NK-92 treated with Interleukin-12 subunit alpha and Interleukin-12 subunit beta, amount 100 ng/mL, for 24 hours (cell line): ENCODE data around the gene ALDH9A1.
"Not testable (repeated sequence)": the region's sequence is repeated elsewhere in the genome, so short reads cannot be mapped to it uniquely, and the experiment has no call there.

Experiments
- DNase-seq: peaks from one replicate; lab custom pipeline; 2025; lab: John Stamatoyannopoulos, UW

Gene ALDH9A1

DNA sequence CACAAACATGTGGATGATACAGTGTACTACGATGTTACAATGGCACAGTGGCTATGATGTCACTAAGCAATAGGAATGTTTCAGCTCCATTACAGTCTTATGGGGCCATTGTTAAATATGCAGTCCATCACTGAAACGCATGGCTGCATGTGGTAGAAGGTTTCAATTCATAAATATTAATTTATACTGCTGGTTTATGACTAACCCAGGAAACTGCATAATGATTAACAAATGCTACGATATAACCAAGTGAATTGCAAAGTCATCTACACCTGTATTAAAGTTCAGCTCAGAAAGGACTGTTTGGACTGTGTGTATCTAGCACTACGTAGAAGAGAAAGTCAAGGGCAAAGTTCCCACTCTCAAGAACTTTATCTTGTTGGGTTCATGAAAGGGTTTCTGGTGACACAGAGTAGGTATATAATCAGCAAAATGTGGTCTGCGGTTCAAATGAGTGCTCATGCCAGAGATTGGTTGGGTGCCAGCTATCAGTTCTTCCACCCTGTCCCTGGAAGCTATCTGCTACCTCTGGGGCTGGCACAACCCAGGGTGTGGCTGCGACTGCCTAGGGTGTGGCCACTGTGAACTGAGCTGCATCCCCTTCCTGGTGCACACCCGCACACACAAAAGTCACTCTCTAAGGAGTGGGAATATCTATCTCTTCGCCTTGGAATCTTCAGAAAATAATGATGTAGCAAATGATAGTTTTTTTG, 52.6 kb downstream of the ALDH9A1 start:
- no peak for DNase-seq

DNA sequence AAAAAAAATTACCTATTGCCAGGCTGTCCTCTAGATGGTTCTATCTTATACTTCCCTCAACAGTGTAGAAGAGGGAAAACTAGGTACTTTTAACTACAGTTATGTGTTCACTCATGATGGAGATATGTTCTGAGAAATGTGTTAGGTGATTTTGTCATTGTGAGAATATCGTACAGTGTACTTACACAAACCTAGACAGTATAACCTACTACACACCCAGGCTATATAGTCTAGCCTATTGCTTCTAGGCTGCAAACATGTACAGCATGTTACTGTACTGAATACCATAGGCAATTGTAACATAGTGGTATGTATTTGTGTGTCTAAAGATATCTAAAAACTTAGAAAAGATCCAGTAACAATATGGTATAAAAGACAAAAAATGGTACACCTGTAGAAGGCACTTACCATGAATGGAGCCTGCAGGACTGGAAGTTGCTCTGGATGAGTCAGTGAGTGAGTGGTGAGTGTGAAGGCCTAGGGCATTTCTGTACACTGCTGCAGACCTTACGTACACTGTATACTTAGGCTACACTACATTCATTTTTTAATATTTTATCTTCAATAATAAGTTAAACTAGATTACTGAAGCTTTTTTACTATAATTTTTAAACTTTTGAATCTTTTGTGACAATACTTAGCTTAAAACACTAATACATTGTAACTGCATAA, 54.2 kb downstream of the ALDH9A1 start:
- no peak for DNase-seq

DNA sequence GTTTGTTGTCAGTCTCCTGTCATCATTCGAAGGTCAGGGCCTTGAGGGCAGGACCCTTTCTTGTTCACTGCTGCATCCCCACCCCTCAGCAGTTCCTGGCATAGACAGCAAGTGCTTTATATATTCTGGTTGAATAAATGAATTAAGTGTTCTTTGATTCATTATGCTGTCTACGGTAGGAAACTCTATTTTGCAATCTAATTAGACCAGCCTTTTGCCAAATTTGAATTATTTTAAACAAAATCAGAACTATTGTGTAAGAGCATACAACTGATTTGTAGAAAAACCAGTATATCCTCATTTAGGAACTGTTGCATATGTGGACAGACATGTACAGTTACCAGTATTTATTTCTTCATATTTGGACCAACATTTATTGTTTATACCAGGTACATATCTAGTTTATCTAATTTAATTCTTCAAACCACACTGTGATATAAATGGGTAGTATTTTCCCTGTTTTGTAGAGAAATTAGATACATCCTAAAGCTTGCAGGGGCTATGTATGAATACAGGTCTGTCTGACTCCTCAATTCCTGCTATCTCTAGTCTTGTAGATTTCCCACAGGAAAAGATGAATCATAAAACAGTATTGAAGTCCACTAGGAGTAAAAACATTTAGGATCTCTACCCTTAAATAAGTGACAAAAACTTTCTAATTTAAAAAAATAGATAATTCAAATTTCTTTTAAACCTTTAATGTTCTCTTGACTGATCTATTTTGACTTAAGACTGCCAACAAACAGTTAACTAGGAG, 57.0 kb downstream of the ALDH9A1 start:
- DNase-seq = no peak

DNA sequence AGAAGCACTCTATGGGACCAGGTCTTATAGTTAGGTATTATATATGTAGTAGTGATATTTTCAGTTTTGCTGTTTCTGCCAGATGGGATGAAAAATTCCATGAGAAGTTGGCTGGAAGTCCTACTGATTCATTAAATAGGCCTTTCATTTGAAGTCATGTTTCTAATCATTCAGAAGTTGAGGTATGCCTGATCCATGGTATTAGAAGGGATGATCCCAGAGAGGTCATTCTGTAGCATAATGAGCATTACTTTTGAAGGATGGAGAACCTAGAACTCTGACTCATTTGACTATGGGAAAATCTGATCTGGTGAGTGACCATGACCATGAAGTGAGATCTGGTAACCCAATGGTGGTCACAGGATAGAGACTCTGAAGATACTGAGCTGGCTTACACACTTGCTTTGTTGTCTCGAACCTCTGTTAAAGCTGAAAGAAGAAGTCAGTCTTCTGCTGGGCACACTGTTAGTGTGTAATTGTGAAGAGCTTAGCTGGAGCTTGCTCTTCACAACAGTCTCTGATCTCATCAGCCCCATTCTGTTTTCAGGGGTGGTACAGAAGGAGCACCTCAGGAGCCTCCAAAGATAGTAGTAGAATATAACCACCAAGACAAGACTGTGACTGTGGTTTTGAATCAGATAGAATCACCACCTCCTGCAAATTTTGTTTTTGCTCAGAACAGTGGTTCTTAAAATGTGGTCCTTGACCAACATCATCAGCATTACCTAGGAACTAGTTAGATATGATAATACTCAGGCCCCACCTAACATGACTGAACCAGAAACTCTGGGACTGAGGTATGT, 58.3 kb downstream of the ALDH9A1 start:
- no peak for DNase-seq

DNA sequence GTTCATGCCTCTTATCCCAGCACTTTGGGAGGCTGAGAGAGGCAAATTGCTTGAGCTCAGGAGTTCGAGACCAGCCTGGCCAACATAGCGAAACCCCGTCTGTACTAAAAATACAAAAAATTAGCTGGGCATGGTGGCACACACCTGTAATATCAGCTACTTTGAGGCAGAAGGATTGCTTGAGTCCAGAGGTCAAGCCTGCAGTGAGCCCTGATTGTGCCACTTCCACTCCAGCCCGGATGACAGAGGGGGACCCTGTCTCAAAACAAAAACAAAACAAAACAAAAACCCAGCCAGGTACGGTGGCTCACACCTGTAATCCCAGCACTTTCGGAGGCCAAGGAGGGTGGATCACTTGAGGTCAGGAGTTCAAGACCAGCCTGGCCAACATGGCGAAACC, 60.2 kb downstream of the ALDH9A1 start:
- DNase-seq = not testable (repeated sequence)

DNA sequence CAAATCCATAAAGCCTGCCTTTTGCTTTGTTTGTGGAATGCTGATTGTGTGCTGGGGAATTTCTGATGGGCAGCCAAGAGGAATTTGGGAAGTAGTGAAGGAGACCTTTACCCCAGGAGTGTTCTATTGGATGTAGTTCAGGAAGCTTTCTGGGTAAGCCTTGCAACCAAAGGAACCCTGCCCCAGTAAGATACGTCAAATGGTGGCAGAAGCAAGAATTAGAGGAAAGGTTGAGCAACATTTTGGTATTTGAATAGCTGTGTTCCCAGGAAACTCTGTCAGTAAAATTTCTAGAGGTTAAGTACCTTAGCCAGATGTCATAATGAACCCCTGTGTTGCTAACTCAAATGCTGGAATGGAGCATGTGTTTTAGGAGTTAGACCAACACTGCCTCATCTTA, 60.9 kb downstream of the ALDH9A1 start:
- DNase-seq = no peak

DNA sequence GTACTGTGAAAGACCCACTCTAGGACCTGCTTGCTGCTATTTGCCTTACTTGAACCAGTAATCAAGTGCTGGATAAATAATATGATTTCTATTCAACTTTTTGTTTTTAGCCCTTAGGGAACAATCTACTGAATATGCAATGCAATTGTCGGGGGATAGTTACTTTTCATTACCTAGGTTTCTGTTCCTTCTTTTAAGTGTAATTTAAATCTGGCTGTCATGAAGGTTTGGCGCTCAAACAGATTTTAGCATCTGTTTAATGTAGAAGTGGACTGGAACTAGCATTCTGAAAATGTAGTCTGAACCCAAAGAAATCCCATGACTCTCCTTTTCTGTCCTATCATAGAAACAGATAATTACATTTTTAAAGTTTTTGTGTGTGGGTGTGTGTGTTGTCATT, 62.5 kb downstream of the ALDH9A1 start:
- no peak for DNase-seq

DNA sequence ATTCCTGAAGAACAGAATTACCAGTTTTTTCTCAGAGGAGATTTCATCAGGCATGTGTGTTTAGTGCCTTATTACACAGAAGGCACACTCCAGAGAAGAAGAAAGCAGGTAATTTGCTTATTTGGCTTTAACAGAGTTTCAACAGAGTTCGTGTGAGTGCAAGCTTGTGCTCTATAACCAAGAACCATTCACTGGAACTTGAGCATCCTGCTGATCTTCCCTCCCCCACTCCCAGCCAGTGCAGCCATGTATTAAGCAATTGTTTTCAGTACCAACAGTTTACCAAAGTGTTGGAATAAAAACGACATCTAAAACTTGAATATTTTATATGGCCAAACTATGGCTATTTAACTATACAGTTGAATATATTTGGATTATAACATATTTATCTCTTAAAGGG, 63.0 kb downstream of the ALDH9A1 start:
- no peak for DNase-seq

DNA sequence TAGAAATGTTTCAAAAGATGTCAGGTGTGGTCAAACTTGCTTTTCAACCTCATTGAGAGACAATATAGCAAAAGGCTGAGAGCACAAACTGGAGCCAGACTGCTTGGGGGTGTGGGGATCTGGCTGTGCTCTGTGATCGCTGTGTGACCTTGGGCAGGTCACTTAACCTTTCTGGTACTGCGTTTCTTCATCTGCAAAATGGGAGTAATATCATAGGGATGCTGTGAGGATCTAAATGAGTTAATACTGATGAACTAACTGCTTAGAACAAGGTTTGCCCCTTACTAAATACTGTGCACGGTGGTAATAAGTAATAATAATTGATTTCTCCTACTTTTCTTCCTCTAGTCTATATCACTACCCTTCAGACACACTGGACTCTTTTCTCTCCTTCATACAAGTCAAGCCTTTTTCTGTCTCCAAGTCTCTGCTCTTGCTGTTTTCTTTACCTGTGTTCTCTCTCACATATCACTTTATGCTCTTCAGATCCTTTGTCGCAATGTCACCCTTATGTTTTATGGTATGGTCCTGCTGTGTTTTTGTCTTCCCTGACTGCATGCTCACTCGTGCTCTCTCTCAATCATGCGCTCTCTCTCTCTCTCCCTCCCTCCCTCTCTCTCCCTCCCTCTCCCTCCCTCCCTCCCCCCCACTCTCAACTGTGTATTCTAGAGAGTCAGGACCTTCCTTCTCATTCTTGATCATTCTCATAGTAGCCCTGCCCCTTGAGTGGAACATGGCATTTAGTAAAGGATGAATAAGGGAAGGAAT, 64.0 kb downstream of the ALDH9A1 start:
- no peak for DNase-seq

DNA sequence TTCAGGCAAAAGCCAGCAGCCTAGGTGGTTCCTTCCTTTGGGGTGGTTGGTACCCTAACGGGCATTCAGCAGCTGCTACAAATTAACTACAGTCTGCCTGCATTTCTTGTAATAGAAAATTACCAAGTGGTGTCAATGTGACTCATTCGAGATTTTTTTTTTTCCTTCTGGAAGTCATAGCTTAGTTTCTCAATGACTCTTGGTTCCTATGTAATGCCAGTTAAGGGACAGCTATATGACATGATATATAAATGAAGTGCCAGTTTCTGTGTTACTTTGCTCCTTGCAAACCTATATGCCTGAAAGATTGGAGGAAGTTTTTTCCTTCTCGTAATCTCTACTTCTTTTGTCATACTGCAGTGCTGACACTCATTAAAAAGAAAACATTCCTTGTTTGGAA, 64.7 kb downstream of the ALDH9A1 start:
- no peak for DNase-seq

DNA sequence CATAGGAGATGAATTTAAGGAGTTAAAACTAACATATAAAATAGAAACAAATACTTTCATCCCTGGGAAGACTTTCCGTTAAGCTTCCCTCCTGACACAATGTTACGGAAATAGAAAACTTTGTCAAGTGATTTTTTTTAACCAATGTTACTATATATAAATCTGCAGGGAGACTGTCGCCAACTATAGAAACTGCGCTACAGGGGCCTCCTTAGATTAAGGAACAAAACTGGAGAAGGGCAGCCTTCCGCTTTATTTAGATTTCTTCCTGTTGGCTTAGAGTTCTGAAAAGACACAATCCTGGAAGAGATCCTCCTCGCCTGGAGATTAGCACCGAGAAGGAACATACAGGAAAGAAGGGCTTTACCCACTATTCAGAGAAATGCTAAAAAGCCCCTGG, 65.9 kb downstream of the ALDH9A1 start:
- no peak for DNase-seq

DNA sequence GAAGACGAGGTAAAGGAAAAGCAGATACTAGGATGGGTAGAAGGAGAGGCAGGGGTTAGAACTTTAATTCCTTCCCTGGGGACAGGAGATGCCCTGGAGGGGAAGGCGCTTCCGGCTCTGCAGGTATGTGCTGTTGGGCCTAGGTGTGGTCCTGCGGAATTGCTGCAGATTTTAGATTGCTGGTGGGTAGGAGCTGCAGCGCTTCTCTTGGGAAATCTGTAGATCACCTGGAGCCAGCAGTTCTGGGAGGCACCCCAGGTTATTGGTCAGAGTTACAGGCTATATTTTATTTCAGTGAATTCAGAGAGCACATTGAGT, 66.3 kb downstream of the ALDH9A1 start:
- DNase-seq = no peak

DNA sequence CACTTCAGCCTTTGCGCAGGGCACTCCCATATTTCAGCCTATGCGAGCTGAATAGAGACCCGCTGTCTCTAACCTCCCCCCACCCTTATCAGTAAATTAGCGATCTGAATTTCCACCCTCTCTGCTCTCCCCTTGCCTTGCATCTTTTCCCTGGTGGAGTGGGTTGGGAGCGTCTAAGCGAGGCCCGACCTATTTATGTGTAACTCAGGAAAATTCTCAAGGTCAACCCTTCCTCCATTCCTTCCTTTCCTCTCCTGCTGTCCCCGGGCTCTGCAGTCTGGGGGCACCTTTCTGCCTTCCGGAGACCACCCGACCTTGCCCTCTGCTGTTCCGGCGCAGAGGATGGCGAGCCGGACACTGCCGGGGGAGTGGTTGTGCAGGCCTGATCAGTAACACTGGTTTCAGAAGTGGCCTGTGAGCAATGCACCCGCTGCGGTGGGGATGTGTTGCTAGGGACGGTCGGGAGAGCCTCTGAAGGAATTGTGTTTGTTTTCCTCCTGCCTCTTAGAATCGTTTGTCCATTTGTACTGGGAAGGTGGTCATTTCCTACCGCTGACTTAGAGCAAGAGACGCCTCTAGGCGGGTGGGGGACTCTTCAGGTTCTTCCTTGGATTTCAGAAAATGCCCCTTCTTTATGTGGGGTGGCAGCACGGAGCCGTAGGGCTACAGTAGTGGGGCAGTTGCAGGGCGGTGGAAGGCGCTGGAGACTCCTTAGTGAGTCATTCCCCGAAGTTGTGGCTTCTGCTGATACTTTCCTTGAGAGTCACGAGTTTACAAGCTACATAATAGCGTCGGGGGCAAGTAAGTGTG, 66.8 kb downstream of the ALDH9A1 start:
- DNase-seq = no peak

DNA sequence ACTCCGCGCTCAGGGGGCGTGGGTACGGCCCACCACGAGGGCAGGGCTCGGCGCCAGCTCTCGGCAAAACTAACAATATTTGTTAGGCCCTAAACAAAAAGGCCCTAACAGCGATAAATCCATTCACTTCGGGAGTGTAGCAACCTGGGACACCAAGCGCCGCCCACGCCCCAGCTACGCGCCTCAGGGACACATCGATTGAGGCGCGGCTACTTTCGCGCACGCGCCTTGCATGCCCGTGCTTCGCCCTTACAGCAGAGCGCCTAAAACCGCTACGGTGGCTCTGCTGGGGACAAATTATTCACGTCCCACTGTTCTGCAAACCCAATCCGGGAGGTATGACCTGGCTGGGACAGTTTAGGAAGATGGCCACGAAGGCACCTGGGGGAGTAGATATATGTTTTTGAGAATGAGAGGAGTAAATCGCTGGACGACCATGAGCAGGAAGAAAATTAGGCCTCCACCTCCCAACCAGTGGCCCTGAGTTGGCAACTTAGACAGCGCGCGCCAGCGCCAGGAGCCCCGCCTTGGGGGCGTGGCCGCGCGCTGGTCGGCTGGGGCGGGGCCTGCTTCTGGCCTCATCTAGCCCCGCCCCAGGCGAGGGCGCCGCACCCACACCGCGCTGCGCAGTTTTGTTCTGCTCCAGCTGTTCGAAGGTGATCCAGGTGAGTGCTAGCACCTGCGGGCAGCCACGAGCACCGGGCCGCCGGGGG, 67.6 kb downstream of the ALDH9A1 start, which contains the start of gene MGST3:
MGST3 (plus strand) TSS at position 606 of the 713 bp plus-strand sequence. CDS start 18,614 bp downstream, outside the sequence.
- DNase-seq = peak; percentile 90

DNA sequence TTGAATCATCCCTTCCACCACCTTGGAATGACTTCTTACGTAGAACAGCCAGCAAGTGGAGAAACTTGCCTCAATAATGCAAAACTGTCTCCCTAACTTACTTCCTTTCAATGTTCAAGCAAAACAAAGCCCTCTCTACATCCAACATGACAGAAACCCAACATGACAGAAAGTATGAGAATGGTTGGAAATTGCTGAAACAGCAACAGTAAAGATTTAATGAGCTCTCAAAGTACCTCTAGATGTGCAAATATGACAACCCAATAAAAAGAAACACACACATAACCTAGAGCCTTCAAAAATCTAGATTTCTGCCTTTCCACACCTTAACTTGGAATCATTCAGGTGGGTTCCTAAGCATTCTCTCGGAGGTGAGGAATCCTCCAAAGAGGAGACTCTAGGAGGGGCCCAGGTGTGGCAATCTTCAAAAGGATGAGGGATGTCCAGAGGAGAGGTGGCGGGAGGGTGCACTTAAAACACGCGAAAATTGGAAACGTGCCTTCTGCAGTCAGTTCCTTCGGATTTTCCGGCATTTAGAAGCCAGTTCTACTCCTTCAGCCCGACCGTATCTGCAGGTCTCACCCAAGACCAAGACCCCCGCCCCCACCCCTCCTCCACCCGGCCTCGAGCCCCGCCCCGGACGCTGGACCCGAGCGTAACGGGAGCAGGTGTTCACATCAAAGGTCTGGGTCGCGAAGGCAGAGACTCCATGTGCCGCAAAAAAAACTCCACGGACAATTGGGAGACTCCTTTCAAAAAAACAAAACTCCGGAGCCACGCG, 68.3 kb downstream of the ALDH9A1 start:
- peak; percentile 36 for DNase-seq

DNA sequence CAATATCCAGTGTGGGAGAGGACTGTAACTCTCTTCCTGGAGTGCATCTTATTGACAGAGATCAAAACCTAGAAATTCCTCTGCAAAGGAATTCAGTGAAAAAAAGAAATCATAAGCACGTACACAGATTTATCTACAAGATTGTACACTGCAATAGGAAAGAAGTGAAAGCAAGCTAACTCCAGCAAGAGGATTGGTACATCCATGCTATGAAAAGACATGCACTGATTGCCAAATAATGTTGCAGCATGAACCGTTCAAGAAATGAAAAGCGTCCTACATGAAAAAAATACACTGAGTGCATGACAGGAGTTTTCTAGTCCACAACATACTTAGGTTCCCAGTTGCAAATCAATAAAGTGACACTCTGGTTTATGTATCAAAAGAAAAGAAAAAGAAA, 69.2 kb downstream of the ALDH9A1 start:
- no peak for DNase-seq

DNA sequence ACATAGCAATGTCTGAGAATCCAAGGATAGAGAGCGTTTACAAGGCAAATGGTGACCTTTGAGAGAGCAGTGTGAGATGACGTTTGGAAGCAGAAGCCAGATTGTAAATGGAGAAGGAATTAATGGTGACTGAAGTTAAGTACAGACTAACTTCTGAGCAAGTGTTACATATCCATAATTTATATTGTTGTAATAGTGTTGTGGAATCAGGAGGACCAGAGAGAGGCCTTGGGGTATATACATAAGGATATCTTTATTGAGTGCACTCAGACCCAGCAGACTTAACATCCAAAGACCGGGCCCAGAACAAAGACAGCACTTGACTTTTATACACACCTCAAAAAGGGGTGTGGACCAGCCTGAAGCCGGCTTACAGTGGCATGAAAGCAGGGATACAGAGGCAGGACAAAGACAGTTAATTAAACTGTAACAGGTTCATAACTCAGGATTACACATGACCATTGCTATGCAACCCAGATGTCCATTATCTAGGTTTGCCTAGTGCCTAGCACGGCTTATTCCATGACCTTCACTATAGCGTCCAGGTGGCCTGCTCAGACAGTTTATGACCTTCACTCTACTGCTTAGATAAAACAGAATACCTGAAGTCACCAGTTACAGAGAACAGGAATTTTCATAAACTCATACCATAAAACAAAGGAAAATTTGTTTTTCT, 70.1 kb downstream of the ALDH9A1 start:
- DNase-seq = no peak

DNA sequence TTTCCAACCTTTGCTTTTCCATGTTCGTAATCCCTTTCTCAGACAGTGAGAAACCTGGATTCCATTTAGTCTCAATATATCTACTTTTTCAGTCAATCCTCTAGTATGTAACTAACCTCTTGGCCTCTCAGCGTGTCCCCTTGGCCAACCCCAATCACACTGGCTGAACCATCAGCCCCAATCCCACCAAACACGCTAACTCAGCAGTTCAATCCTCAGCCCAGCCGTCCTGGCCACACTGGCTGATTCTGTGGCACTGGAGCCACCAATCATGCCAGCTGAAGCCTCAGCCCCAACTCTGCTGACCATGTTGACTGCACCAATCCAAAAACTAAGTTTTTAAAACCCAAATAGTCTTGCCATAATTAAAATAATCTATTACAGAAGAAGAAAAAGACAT, 73.9 kb downstream of the ALDH9A1 start:
- no peak for DNase-seq

DNA sequence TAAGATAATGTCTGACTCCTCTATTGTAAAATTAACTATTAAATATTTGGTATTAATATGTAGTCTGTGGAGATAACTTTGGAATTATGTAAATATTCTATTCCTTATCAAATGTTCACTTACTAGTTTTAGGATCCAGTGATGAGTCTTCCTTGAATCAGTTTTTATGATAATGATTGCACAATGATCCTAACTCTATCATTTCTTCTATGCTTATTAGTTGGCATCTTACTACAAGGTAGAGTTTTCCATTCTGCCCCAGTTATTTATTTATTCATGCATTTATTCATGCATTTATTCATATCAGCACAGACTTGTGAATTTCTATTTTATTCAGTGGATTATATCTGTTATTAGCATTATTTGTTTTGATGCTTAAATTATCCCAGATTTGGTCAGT, 74.7 kb downstream of the ALDH9A1 start:
- no peak for DNase-seq
